DMS153 treated with DMSO at 0.1 percent for 48 hours (cell line): ENCODE measurements around the gene EFCAB7.

Experiments used
- DNase-seq: peaks from one replicate; lab custom pipeline; 2025; ENCODE audit not compliant: unreplicated experiment; lab: John Stamatoyannopoulos, UW

The EFCAB7 gene

GRCh38 chr1:63522891-63523728 is at the start of gene EFCAB7, which contains the start of gene ITGB3BP:
Gene EFCAB7, plus strand, starts transcription at chr1:63523525. Its CDS starts 2,048 bp downstream, at chr1:63525573.
Gene ITGB3BP, minus strand, starts transcription at chr1:63523225. Its CDS starts 92 bp downstream, at chr1:63523133.
- DNase-seq: peak; percentile 89

- no peak for DNase-seq
These were observed 47.6 kb upstream of the EFCAB7 start for GRCh38 chr1:63475761-63476160.

GRCh38 chr1:63480057-63480456 is 43.3 kb upstream of the EFCAB7 start:
- no peak for DNase-seq

- DNase-seq: no peak
These were observed 36.7 kb upstream of the EFCAB7 start for GRCh38 chr1:63486629-63487028.

- no peak for DNase-seq
These were observed 35.8 kb upstream of the EFCAB7 start for GRCh38 chr1:63487336-63488065.

- DNase-seq: no peak
These were observed 25.7 kb upstream of the EFCAB7 start for GRCh38 chr1:63497577-63497976.

- no peak for DNase-seq
These were observed 25.2 kb upstream of the EFCAB7 start for GRCh38 chr1:63498106-63498505.

GRCh38 chr1:63501256-63501655 is 22.1 kb upstream of the EFCAB7 start:
- no peak for DNase-seq

GRCh38 chr1:63506782-63507181 is 16.5 kb upstream of the EFCAB7 start:
- DNase-seq: no peak

GRCh38 chr1:63509718-63510117 is 13.6 kb upstream of the EFCAB7 start:
- no peak for DNase-seq

- DNase-seq: no peak
These were observed 10.7 kb upstream of the EFCAB7 start for GRCh38 chr1:63512584-63512983.

- no peak for DNase-seq
These were observed 6.7 kb upstream of the EFCAB7 start for GRCh38 chr1:63516629-63517028.

- no peak for DNase-seq
These were observed 413 bp downstream of the EFCAB7 start for GRCh38 chr1:63523738-63524137.

- DNase-seq: no peak
These were observed 876 bp downstream of the EFCAB7 start for GRCh38 chr1:63524201-63524600.

GRCh38 chr1:63532727-63533126 is 9.4 kb downstream of the EFCAB7 start:
- DNase-seq: no peak

GRCh38 chr1:63533931-63534330 is 10.6 kb downstream of the EFCAB7 start:
- DNase-seq: no peak

GRCh38 chr1:63534406-63534805 is 11.1 kb downstream of the EFCAB7 start:
- no peak for DNase-seq

GRCh38 chr1:63537006-63537405 is 13.7 kb downstream of the EFCAB7 start:
- DNase-seq: no peak

- no peak for DNase-seq
These were observed 14.6 kb downstream of the EFCAB7 start for GRCh38 chr1:63537940-63538339.

GRCh38 chr1:63545780-63546179 is 22.5 kb downstream of the EFCAB7 start:
- DNase-seq: no peak

- no peak for DNase-seq
These were observed 24.4 kb downstream of the EFCAB7 start for GRCh38 chr1:63547621-63548294.

- no peak for DNase-seq
These were observed 25.0 kb downstream of the EFCAB7 start for GRCh38 chr1:63548303-63548702.
